Body of pancreas (tissue), 4 donors: ENCODE measurements around the gene SRRD.

Source experiments
- CTCF ChIP-seq, 7 experiments: fragments of 450-650 bp in 4 of 7; fragments of 200-600 bp in 3 of 7; sonication (generic) in 3 of 7; IDR thresholded peaks; one replicate each; pipeline ENCODE4 v1.5.1; 2016 to 2019; ENCODE audit warnings: antibody characterized with exemption in 7 of 7
- POLR2A ChIP-seq, 3 donors: fragments of 450-650 bp; IDR thresholded peaks; one replicate each; pipeline ENCODE4 v1.6.1; 2016; ENCODE audit warnings: antibody characterized with exemption in 3 of 3, mild to moderate bottlenecking in 2 of 3

- TF ChIP-seq CTCF (IDR thresholded peaks at IDR 0.05) (no peak), POLR2A (IDR thresholded peaks at IDR 0.05) (no peak)
Measured at GRCh38 chr22:26470807-26471206, 12.9 kb upstream of the SRRD start.
